T-helper 22 cell (primary cell): ENCODE measurements around the gene AHDC1.
"Not testable (repeated sequence)": the region's sequence is repeated elsewhere in the genome, so short reads cannot be mapped to it uniquely, and the experiment has no call there.

Source experiments
- DNase-seq: peaks from one replicate; pipeline ENCODE4 v3.0.0-alpha.2; 2020; ENCODE audit warnings: low read depth

The AHDC1 gene

GRCh38 chr1:27632387-27633297 lies 28.7 kb upstream of the AHDC1 start:
- DNase-seq: no peak

- DNase-seq: no peak
These were observed 27.0 kb upstream of the AHDC1 start for GRCh38 chr1:27630859-27631491.

- DNase-seq: no peak
These were observed 24.8 kb upstream of the AHDC1 start for GRCh38 chr1:27628712-27629111.

- DNase-seq: not testable (repeated sequence)
These were observed 23.8 kb upstream of the AHDC1 start for GRCh38 chr1:27627733-27628132.

GRCh38 chr1:27627061-27627460 lies 23.1 kb upstream of the AHDC1 start:
- DNase-seq: no peak

- no peak for DNase-seq
These were observed 22.3 kb upstream of the AHDC1 start for GRCh38 chr1:27626031-27626935.

GRCh38 chr1:27624467-27625178 lies 20.7 kb upstream of the AHDC1 start:
- DNase-seq: no peak

GRCh38 chr1:27623327-27624212 lies 19.6 kb upstream of the AHDC1 start:
- DNase-seq: no peak

GRCh38 chr1:27622828-27623227 lies 18.9 kb upstream of the AHDC1 start:
- DNase-seq: no peak

GRCh38 chr1:27621051-27621920 lies 17.3 kb upstream of the AHDC1 start:
- DNase-seq: no peak

GRCh38 chr1:27619782-27620438 lies 16.0 kb upstream of the AHDC1 start:
- not testable (repeated sequence) for DNase-seq

- DNase-seq: no peak
These were observed 14.6 kb upstream of the AHDC1 start for GRCh38 chr1:27618341-27619082.

- DNase-seq: no peak
These were observed 13.5 kb upstream of the AHDC1 start for GRCh38 chr1:27617420-27617819.

- no peak for DNase-seq
These were observed 12.5 kb upstream of the AHDC1 start for GRCh38 chr1:27616441-27616840.

GRCh38 chr1:27615346-27616192 lies 11.6 kb upstream of the AHDC1 start:
- DNase-seq: no peak

- no peak for DNase-seq
These were observed 10.8 kb upstream of the AHDC1 start for GRCh38 chr1:27614625-27615344.
